SK-N-SH (cell line): ENCODE results near the gene ERRFI1. TPM values are rescaled to one million over a fixed set of nuclear protein-coding genes. Genes with fewer than 3 reads are reported as not detected.
"Not testable (repeated sequence)": the region's sequence is repeated elsewhere in the genome, so short reads cannot be mapped to it uniquely, and the experiment has no call there.

ENCODE experiments used
- CTCF ChIA-PET: fragments of 300-600, 350-600 bp; formaldehyde crosslinking; extraction: SDS; loops from one replicate; lab custom pipeline; 2021; lab: Yijun Ruan, JAX
- POLR2A ChIA-PET: fragments of 350-600 bp; sonication (Branson Sonifier 250); formaldehyde crosslinking; extraction: SDS; loops from one replicate; lab custom pipeline; 2020; ENCODE audit warnings: antibody characterized with exemption, inconsistent platforms; lab: Yijun Ruan, JAX
- DNase-seq: peaks from one replicate; pipeline ENCODE4 v3.0.0; 2012
- H2AFZ ChIP-seq: fragments of 200-600 bp; sonication (generic); 2 replicates; pipeline ENCODE4 v1.8.1; 2016; ENCODE audit warnings: antibody characterized with exemption, mild to moderate bottlenecking, low read depth
- H3F3A ChIP-seq: fragments of 200-600 bp; sonication (generic); replicated peaks from 2 replicates; pipeline ENCODE3; 2016; ENCODE audit warnings: antibody characterized with exemption, mild to moderate bottlenecking; ENCODE audit not compliant: insufficient read depth
- H3K27ac ChIP-seq, 2 experiments: fragments of 200-500 bp in 1 of 2; fragments of 200-600 bp in 1 of 2; sonication (Bioruptor generic) in 1 of 2; sonication (generic), shearing (Covaris generic) in 1 of 2; 2 replicates each; pipeline versions ENCODE4 v1.5.1 to v1.6.1; 2014 to 2016; ENCODE audit warnings: low read depth in 2 of 2, inconsistent platforms in 1 of 2, low read length in 1 of 2, mild to moderate bottlenecking in 1 of 2, mixed read lengths in 1 of 2
- H3K27me3 ChIP-seq: fragments of 200-600 bp; sonication (generic), shearing (Covaris generic); 2 replicates; pipeline ENCODE4 v1.6.1; 2016; ENCODE audit warnings: mixed run types; ENCODE audit not compliant: insufficient read depth
- H3K36me3 ChIP-seq, 2 experiments: fragments of 200-500 bp in 1 of 2; fragments of 200-600 bp in 1 of 2; sonication (Bioruptor generic) in 1 of 2; sonication (generic) in 1 of 2; replicated peaks in 1 of 2; 2 replicates each; pipeline versions ENCODE3 to v1.5.1; 2014 to 2016; ENCODE audit warnings: low read length in 1 of 2, mild to moderate bottlenecking in 1 of 2; ENCODE audit not compliant: insufficient read depth in 2 of 2, control insufficient read depth in 1 of 2
- H3K4me1 ChIP-seq, 2 experiments: fragments of 200-500 bp in 1 of 2; fragments of 200-600 bp in 1 of 2; sonication (Bioruptor generic) in 1 of 2; sonication (generic), shearing (Covaris generic) in 1 of 2; 2 replicates each; pipeline versions ENCODE4 v1.5.1 to v1.6.1; 2014 to 2016; ENCODE audit warnings: low read depth in 1 of 2, low read length in 1 of 2, mixed run types in 1 of 2; ENCODE audit not compliant: insufficient read depth in 2 of 2, control insufficient read depth in 1 of 2
- H3K4me2 ChIP-seq: fragments of 200-600 bp; sonication (generic), shearing (Covaris generic); 2 replicates; pipeline ENCODE4 v1.6.1; 2017; ENCODE audit warnings: mixed run types
- H3K4me3 ChIP-seq, 2 experiments: fragments of 200-500 bp in 1 of 2; fragments of 200-600 bp in 1 of 2; sonication (Bioruptor generic) in 1 of 2; sonication (generic), shearing (Covaris generic) in 1 of 2; 2 replicates each; pipeline versions ENCODE4 v1.5.1 to v1.8.1; 2014 to 2016; ENCODE audit warnings: low read depth in 2 of 2, inconsistent platforms in 1 of 2, low read length in 1 of 2, mild to moderate bottlenecking in 1 of 2, mixed read lengths in 1 of 2, moderate library complexity in 1 of 2
- H3K79me2 ChIP-seq: fragments of 200-600 bp; sonication (generic); 2 replicates; pipeline ENCODE4 v1.8.1; 2017; ENCODE audit warnings: mild to moderate bottlenecking; ENCODE audit not compliant: insufficient read depth
- H3K9ac ChIP-seq: fragments of 200-600 bp; sonication (generic); 2 replicates; pipeline ENCODE4 v1.6.1; 2017; ENCODE audit warnings: mixed run types
- H3K9me2 ChIP-seq: fragments of 200-600 bp; sonication (generic); 2 replicates; pipeline ENCODE4 v1.6.1; 2017; ENCODE audit warnings: mixed run types
- H3K9me3 ChIP-seq: fragments of 200-600 bp; sonication (generic); 2 replicates; pipeline ENCODE4 v1.6.1; 2017; ENCODE audit warnings: mixed run types, mild to moderate bottlenecking, moderate library complexity
- H4K20me1 ChIP-seq: fragments of 200-600 bp; sonication (generic); 2 replicates; pipeline ENCODE4 v1.6.1; 2017; ENCODE audit warnings: mild to moderate bottlenecking, mixed run types; ENCODE audit not compliant: insufficient read depth
- EP300 ChIP-seq, 2 experiments: IDR thresholded peaks; 2 replicates each; pipeline versions ENCODE4 v1.4.0 to v1.6.1; 2012; ENCODE audit warnings: borderline replicate concordance in 1 of 2, low read depth in 1 of 2, low read length in 1 of 2
- FOSL2 ChIP-seq: IDR thresholded peaks from 2 replicates; pipeline ENCODE4 v1.4.0; 2012; ENCODE audit warnings: low read depth, mild to moderate bottlenecking, moderate library complexity, borderline replicate concordance
- FOXM1 ChIP-seq: IDR thresholded peaks from 2 replicates; pipeline ENCODE4 v1.4.0; 2012; ENCODE audit warnings: low read depth, mild to moderate bottlenecking
- NFIC ChIP-seq: IDR thresholded peaks from 2 replicates; pipeline ENCODE4 v1.4.0; 2012; ENCODE audit warnings: borderline replicate concordance
- RCOR1 ChIP-seq: fragments of 150-350 bp; IDR thresholded peaks from 2 replicates; pipeline ENCODE4 v1.6.1; 2017; ENCODE audit warnings: antibody characterized with exemption, low read length
- RFX5 ChIP-seq: IDR thresholded peaks from 2 replicates; pipeline ENCODE4 v1.6.1; 2012; ENCODE audit warnings: mild to moderate bottlenecking, improper control_type of control experiment, low read length
- RXRA ChIP-seq: IDR thresholded peaks from 2 replicates; pipeline ENCODE4 v1.4.0; 2012; ENCODE audit warnings: low read depth, mild to moderate bottlenecking, borderline replicate concordance
- TEAD4 ChIP-seq: IDR thresholded peaks from 2 replicates; pipeline ENCODE4 v1.4.0; 2012; ENCODE audit warnings: mild to moderate bottlenecking, borderline replicate concordance; ENCODE audit not compliant: insufficient read depth
- USF1 ChIP-seq: IDR thresholded peaks from 2 replicates; pipeline ENCODE4 v1.4.0; 2012; ENCODE audit warnings: low read depth, borderline replicate concordance
- ZBTB33 ChIP-seq: IDR thresholded peaks from 2 replicates; pipeline ENCODE4 v1.4.0; 2012; ENCODE audit warnings: low read depth, borderline replicate concordance
- WGBS: methylation state at CpG from one replicate; pipeline ENCODE4 v1.1.6; 2017; ENCODE audit warnings: low lambda C conversion rate; 5-methylcytosine and 5-hydroxymethylcytosine counted together
- polyA plus RNA-seq, 3 experiments: library from polyadenylated mRNA; depleted of rRNA; stranded (reverse); fragments of >200 nt; gene quantifications; 2 replicates each; pipeline ENCODE4 v1.2.3, GENCODE V29; 2012
- TF ChIP-seq, protein P1 (sequence below): fragments of 150-350 bp; IDR thresholded peaks from 2 replicates; pipeline ENCODE4 v1.6.1; 2016; ENCODE audit warnings: mild to moderate bottlenecking, low read depth, low read length
- TF ChIP-seq, protein P2 (sequence below): IDR thresholded peaks from 2 replicates; pipeline ENCODE4; 2012
- TF ChIP-seq, protein P3 (sequence below): fragments of 150-350 bp; IDR thresholded peaks from 2 replicates; pipeline ENCODE4 v1.6.1; 2017; ENCODE audit warnings: antibody characterized with exemption, low read length, low read depth, borderline replicate concordance
- TF ChIP-seq, protein P4 (sequence below): fragments of 200-600 bp; sonication (generic); IDR thresholded peaks from 2 replicates; pipeline ENCODE4 v1.6.1; 2017; ENCODE audit warnings: antibody characterized with exemption, mild to moderate bottlenecking, moderate library complexity

Gene ERRFI1
- polyA plus RNA-seq, 1 of the 3 experiments (the other 2 are of a cell fraction) = 65.6 TPM

DNA sequence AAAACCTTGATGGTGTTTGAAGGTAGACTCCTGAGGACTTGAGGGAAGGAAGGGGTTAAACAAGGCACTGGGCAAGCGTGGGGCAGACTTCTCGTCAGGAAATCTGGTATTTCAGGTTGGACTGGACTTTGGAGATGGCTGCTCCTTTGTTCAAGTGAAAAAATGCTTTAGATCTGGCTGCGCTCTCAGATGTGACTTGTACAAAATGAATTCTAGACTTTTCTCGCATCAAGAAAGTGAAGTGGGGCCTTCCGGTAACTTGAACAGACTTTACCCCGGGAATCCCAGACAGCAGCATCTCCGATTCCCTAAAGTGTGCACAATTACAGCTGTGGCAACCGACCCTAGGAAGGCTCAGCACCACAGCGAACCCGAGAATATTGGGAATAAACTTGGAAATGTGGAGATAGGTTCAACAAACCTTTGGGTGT lies 44.3 kb upstream of the ERRFI1 start:
- POLR2A ChIA-PET = no interaction called here
- no peaks in the 10 kb centered on the region for H3K4me1 ChIP-seq
- H3F3A ChIP-seq = no peaks in the 10 kb centered on the region
- H3K36me3 ChIP-seq = no peaks in the 10 kb centered on the region
- no peak overlapping the region for H2AFZ ChIP-seq
- H3K9me3 ChIP-seq = no peaks in the 10 kb centered on the region
- H3K27me3 ChIP-seq = no peaks in the 10 kb centered on the region
- H3K27ac ChIP-seq = no peak overlapping the region
- CTCF ChIA-PET = no interaction called here
- H4K20me1 ChIP-seq = no peaks in the 10 kb centered on the region
- WGBS = 78% methylated on average over 10 of the region's 10 CpGs
- TF ChIP-seq, protein P1, sequence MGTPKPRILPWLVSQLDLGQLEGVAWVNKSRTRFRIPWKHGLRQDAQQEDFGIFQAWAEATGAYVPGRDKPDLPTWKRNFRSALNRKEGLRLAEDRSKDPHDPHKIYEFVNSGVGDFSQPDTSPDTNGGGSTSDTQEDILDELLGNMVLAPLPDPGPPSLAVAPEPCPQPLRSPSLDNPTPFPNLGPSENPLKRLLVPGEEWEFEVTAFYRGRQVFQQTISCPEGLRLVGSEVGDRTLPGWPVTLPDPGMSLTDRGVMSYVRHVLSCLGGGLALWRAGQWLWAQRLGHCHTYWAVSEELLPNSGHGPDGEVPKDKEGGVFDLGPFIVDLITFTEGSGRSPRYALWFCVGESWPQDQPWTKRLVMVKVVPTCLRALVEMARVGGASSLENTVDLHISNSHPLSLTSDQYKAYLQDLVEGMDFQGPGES = no peak
- TF ChIP-seq NFIC (no peak), RXRA (no peak), USF1 (no peak), ZBTB33 (no peak), FOXM1 (no peak), RCOR1 (no peak), EP300 (IDR thresholded peaks at IDR 0.05; ENCODE audit: borderline replicate concordance in 1 of 2, low read depth in 1 of 2, low read length in 1 of 2) (no peak), TEAD4 (no peak), RFX5 (no peak), FOSL2 (no peak)
- TF ChIP-seq, protein P2, sequence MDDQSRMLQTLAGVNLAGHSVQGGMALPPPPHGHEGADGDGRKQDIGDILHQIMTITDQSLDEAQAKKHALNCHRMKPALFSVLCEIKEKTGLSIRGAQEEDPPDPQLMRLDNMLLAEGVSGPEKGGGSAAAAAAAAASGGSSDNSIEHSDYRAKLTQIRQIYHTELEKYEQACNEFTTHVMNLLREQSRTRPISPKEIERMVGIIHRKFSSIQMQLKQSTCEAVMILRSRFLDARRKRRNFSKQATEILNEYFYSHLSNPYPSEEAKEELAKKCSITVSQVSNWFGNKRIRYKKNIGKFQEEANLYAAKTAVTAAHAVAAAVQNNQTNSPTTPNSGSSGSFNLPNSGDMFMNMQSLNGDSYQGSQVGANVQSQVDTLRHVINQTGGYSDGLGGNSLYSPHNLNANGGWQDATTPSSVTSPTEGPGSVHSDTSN = no peak
- TF ChIP-seq, protein P3, sequence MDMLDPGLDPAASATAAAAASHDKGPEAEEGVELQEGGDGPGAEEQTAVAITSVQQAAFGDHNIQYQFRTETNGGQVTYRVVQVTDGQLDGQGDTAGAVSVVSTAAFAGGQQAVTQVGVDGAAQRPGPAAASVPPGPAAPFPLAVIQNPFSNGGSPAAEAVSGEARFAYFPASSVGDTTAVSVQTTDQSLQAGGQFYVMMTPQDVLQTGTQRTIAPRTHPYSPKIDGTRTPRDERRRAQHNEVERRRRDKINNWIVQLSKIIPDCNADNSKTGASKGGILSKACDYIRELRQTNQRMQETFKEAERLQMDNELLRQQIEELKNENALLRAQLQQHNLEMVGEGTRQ = no peak
- TF ChIP-seq, protein P4, sequence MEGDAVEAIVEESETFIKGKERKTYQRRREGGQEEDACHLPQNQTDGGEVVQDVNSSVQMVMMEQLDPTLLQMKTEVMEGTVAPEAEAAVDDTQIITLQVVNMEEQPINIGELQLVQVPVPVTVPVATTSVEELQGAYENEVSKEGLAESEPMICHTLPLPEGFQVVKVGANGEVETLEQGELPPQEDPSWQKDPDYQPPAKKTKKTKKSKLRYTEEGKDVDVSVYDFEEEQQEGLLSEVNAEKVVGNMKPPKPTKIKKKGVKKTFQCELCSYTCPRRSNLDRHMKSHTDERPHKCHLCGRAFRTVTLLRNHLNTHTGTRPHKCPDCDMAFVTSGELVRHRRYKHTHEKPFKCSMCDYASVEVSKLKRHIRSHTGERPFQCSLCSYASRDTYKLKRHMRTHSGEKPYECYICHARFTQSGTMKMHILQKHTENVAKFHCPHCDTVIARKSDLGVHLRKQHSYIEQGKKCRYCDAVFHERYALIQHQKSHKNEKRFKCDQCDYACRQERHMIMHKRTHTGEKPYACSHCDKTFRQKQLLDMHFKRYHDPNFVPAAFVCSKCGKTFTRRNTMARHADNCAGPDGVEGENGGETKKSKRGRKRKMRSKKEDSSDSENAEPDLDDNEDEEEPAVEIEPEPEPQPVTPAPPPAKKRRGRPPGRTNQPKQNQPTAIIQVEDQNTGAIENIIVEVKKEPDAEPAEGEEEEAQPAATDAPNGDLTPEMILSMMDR = no peak
- H3K9me2 ChIP-seq = no peaks in the 10 kb centered on the region
- DNase-seq = no peak
- H3K79me2 ChIP-seq = no peaks in the 10 kb centered on the region
- no peak overlapping the region for H3K4me2 ChIP-seq
- no peak overlapping the region for H3K9ac ChIP-seq
- no peak overlapping the region for H3K4me3 ChIP-seq

DNA sequence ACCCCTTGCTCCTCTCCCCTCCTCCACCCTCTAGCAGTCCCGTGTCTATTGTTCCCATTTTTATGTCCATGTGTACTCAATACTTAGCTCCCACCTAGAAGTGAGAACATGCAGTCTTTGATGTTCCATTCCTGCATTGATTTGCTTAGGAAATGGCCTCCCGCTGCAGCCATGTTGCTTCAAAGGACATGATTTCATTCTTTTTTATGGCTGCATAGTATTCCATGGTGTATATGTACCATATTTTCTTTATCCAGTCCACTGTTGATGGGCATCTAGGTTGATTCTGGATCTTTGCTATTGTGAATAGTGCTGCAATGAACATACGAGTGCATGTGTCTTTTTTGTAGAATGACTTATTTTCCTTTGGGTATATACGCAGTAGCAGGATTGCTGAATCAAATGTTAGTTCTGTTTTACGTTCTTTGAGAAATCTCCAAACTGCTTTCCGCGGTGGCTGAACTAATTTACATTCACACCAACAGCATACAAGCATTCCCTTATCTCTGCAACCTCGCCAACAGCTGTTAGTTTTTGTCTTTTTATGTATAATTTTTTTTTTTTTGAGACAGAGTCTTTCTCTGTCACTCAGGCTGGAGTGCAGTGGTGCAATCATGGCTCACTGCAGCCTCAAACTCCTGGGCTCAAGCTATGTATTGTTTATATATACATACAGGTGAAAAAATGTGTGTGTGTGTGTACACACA lies 43.7 kb upstream of the ERRFI1 start:
- H3K36me3 ChIP-seq, POLR2A ChIA-PET, H3F3A ChIP-seq, H3K27me3 ChIP-seq, H3K4me3 ChIP-seq, DNase-seq, H3K9me3 ChIP-seq, H3K79me2 ChIP-seq, H3K9me2 ChIP-seq, CTCF ChIA-PET, H4K20me1 ChIP-seq, H3K9ac ChIP-seq, H3K4me1 ChIP-seq, H3K27ac ChIP-seq, H3K4me2 ChIP-seq, H2AFZ ChIP-seq: not testable (repeated sequence)
- WGBS = 94% methylated on average over 8 of the region's 8 CpGs
